Measurements from ENCODE around the gene DST. TPM values are rescaled to one million over a fixed set of nuclear protein-coding genes. Genes with fewer than 3 reads are reported as not detected.

DST gene
- total RNA-seq (56.2 TPM), polyA plus RNA-seq (311 TPM)
- long read RNA-seq, donor 1, partial matches to known transcripts, result 0 of 1 reads
- long read RNA-seq, donor 1, other reads (novel, unspliced or antisense), result 0 of 1 reads
- long read RNA-seq, donor 2, result 0 reads
- long read RNA-seq, donor 3, partial matches to known transcripts, result 0 of 3 reads
- long read RNA-seq, donor 3, other reads (novel, unspliced or antisense), result 0 of 3 reads
- long read RNA-seq, donor 4, partial matches to known transcripts, result 0 of 3 reads
- long read RNA-seq, donor 4, other reads (novel, unspliced or antisense), result 0 of 3 reads
- long read RNA-seq, donor 5, partial matches to known transcripts, result 0 of 4 reads
- long read RNA-seq, donor 5, other reads (novel, unspliced or antisense), result 0 of 4 reads
- long read RNA-seq, donor 6, partial matches to known transcripts, result 0 of 3 reads
- long read RNA-seq, donor 6, other reads (novel, unspliced or antisense), result 0 of 3 reads
- long read RNA-seq, donor 7, partial matches to known transcripts, result 0 of 1 reads
- long read RNA-seq, donor 7, other reads (novel, unspliced or antisense), result 0 of 1 reads
- long read RNA-seq, donor 8, partial matches to known transcripts, result 0 of 1 reads
- long read RNA-seq, donor 8, other reads (novel, unspliced or antisense), result 0 of 1 reads
- long read RNA-seq, donor 9, partial matches to known transcripts, result 0 of 1 reads
- long read RNA-seq, donor 9, other reads (novel, unspliced or antisense), result 0 of 1 reads
- long read RNA-seq, donor 10, partial matches to known transcripts, result 0 of 1 reads
- long read RNA-seq, donor 10, other reads (novel, unspliced or antisense), result 0 of 1 reads

DNA sequence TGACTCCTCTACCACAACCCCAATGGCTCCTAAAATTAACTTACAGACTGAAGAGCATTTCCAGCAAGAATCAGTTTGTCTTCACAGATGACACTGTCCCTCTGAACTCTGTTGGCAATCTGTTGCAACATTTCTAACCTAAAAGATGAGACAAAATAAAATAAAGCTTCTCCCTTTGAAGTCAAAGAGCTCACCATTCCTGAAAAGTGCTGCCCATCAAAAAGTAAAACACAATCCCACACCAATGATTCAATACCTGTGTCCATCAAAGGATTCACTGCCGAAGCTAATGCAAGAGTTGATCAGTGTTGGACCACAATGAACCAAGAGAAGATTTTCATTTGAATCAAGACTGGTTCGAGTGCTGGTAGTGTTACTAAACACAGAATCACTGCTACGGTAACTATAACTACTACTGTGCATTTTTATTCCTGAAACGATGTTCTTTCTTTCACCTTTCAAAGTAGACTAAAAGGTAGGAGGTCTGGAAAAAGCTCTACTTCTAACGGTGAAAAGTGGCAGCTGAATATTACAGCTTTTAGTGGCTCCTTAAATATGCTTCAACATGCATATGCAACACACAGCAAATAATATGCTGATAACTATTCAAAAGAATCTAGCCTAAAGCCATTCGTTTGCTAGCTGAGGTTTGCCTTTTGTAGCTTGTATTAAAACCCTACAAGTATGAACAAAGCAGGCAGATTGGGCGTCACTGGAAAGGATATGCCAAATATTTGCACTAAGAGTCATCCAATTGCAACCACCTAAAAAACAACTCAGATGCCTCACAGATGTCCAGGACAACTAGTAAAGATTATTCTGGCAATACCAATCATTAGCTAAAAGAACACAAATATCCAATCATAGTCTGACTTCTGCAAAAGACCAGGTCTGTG lies at the start of gene DST:
TSS of gene DST (minus strand) at position 524 of the 896 bp plus-strand sequence.
- no peaks in the 10 kb centered on the region for H3K4me1 ChIP-seq (ENCODE audit: control insufficient read depth in 2 of 2, insufficient read depth in 2 of 2, low read length in 2 of 2)
- H3K27ac ChIP-seq (ENCODE audit: low read depth in 1 of 2, low read length in 1 of 2), result peak within 1 kb of the TSS; percentile 31 to 42
- WGBS, result 95% methylated on average over 7 of the region's 7 CpGs
- DNase-seq (ENCODE audit: low read depth in 6 of 9, low spot score in 9 of 9), result no peak
- peak within 1 kb of the TSS in 1 of 2 donors; percentile 13 for H3K4me3 ChIP-seq (ENCODE audit: low read length in 2 of 2)
- H3K36me3 ChIP-seq (ENCODE audit: control insufficient read depth in 2 of 2, insufficient read depth in 2 of 2, low read length in 1 of 2), result no peaks in the 10 kb centered on the region
- no peaks in the 10 kb centered on the region for H3K27me3 ChIP-seq (ENCODE audit: control insufficient read depth in 2 of 2, insufficient read depth in 1 of 2, low read length in 1 of 2)
- H3K9me3 ChIP-seq (ENCODE audit: control insufficient read depth in 2 of 2, insufficient read depth in 1 of 2, low read length in 1 of 2), result no peaks in the 10 kb centered on the region

DNA sequence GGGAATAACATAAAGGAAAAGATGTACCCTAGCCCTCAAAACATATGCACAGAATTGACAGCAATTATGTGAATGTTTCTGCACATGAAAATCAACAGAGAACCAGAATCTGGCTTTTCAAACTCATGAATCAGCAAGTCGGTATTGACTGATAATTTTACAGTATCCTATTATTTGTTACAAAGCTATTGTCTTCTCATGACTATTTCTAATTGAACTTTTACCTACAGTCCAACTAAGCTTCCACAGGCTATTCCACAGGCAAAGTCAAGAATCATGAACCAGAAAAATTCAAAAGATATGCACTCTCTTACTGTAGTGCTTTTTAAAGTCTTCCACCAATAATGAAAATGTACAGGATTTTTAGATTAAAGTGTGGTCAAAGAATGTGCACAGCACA lies 49.1 kb upstream of the DST start:
- Histone ChIP-seq H3K27ac (ENCODE audit: low read depth in 1 of 2, low read length in 1 of 2) (no peak overlapping the region), H3K9me3 (ENCODE audit: control insufficient read depth in 2 of 2, insufficient read depth in 1 of 2, low read length in 1 of 2) (no peaks in the 10 kb centered on the region), H3K4me3 (ENCODE audit: low read length in 2 of 2) (no peak overlapping the region), H3K36me3 (ENCODE audit: control insufficient read depth in 2 of 2, insufficient read depth in 2 of 2, low read length in 1 of 2) (no peaks in the 10 kb centered on the region), H3K27me3 (ENCODE audit: control insufficient read depth in 2 of 2, insufficient read depth in 1 of 2, low read length in 1 of 2) (no peaks in the 10 kb centered on the region), H3K4me1 (ENCODE audit: control insufficient read depth in 2 of 2, insufficient read depth in 2 of 2, low read length in 2 of 2) (no peaks in the 10 kb centered on the region)
- 93% methylated on average over 1 of the region's 1 CpG for WGBS
- DNase-seq (ENCODE audit: low read depth in 6 of 9, low spot score in 9 of 9), result no peak

DNA sequence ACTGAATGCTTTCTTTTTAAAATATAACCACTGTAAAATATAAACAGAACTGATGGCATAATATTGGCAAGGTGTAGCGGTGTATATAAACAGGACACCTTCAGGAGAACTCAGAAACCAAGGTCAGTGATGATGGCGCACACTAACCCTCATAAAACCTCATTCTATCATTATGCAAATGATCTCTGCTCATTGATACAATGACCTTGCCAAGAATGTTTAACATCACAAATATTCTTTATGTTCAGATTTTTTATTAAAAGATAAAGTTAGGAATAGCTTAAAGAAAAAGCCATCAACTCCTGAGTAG lies 48.6 kb upstream of the DST start:
- DNase-seq (ENCODE audit: low read depth in 6 of 9, low spot score in 9 of 9), result no peak
- Histone ChIP-seq H3K36me3 (ENCODE audit: control insufficient read depth in 2 of 2, insufficient read depth in 2 of 2, low read length in 1 of 2) (no peaks in the 10 kb centered on the region), H3K9me3 (ENCODE audit: control insufficient read depth in 2 of 2, insufficient read depth in 1 of 2, low read length in 1 of 2) (no peaks in the 10 kb centered on the region), H3K4me3 (ENCODE audit: low read length in 2 of 2) (no peak overlapping the region), H3K27me3 (ENCODE audit: control insufficient read depth in 2 of 2, insufficient read depth in 1 of 2, low read length in 1 of 2) (no peaks in the 10 kb centered on the region), H3K27ac (ENCODE audit: low read depth in 1 of 2, low read length in 1 of 2) (no peak overlapping the region), H3K4me1 (ENCODE audit: control insufficient read depth in 2 of 2, insufficient read depth in 2 of 2, low read length in 2 of 2) (no peaks in the 10 kb centered on the region)
- WGBS, result 95% methylated on average over 2 of the region's 2 CpGs

- no peaks in the 10 kb centered on the region for H3K4me1 ChIP-seq (ENCODE audit: control insufficient read depth in 2 of 2, insufficient read depth in 2 of 2, low read length in 2 of 2)
- H3K9me3 ChIP-seq (ENCODE audit: control insufficient read depth in 2 of 2, insufficient read depth in 1 of 2, low read length in 1 of 2), result no peaks in the 10 kb centered on the region
- no peak overlapping the region for H3K4me3 ChIP-seq (ENCODE audit: low read length in 2 of 2)
- H3K36me3 ChIP-seq (ENCODE audit: control insufficient read depth in 2 of 2, insufficient read depth in 2 of 2, low read length in 1 of 2), result no peaks in the 10 kb centered on the region
- no peaks in the 10 kb centered on the region for H3K27me3 ChIP-seq (ENCODE audit: control insufficient read depth in 2 of 2, insufficient read depth in 1 of 2, low read length in 1 of 2)
- no peak overlapping the region for H3K27ac ChIP-seq (ENCODE audit: low read depth in 1 of 2, low read length in 1 of 2)
- DNase-seq (ENCODE audit: low read depth in 6 of 9, low spot score in 9 of 9), result no peak
- WGBS, result 97% methylated on average over 4 of the region's 4 CpGs
Measured at GRCh38 chr6:56690519-56691285, 48.0 kb upstream of the DST start.

DNA sequence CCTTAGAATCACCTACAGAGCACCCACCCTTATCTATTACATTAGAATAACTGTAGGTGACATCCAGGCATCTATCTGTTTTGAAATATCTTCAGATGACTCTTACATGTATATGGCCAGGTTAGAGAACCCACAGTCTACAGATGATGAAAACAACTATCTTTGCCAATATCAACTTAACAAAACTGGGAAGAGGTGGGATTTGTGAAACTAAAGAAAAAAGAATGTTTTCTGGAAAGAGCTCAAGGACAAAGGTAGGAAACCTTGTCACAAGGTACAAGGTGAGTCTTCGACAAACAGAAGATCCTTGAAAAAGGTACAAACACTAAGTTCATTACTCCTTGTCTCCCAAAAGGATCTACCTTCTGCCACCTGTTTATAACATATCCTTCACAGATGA lies 47.0 kb upstream of the DST start:
- WGBS, result 95% methylated on average over 1 of the region's 1 CpG
- Histone ChIP-seq H3K36me3 (ENCODE audit: control insufficient read depth in 2 of 2, insufficient read depth in 2 of 2, low read length in 1 of 2) (no peaks in the 10 kb centered on the region), H3K9me3 (ENCODE audit: control insufficient read depth in 2 of 2, insufficient read depth in 1 of 2, low read length in 1 of 2) (no peaks in the 10 kb centered on the region), H3K27me3 (ENCODE audit: control insufficient read depth in 2 of 2, insufficient read depth in 1 of 2, low read length in 1 of 2) (no peaks in the 10 kb centered on the region), H3K27ac (ENCODE audit: low read depth in 1 of 2, low read length in 1 of 2) (no peak overlapping the region), H3K4me1 (ENCODE audit: control insufficient read depth in 2 of 2, insufficient read depth in 2 of 2, low read length in 2 of 2) (no peaks in the 10 kb centered on the region), H3K4me3 (ENCODE audit: low read length in 2 of 2) (no peak overlapping the region)
- no peak for DNase-seq (ENCODE audit: low read depth in 6 of 9, low spot score in 9 of 9)

DNA sequence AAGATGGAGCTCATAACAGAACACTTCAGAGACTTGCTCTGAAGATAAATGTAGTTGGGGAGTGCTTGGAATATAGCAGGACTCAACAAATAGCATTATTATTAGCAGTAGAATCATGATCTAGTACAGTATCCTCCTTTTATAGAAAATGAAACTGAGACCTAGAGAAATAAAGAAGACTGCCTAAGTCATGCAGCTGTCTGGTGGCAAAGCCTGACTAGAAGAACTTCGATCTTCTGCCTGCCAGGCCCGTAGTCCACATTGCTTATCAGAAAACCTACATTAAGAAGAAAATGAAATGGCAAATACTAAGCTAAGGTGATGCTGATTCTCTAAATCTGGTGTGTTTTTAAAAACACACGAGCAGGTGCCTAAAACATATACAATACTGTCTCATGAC lies 46.4 kb upstream of the DST start:
- WGBS, result 69% methylated on average over 3 of the region's 3 CpGs
- Histone ChIP-seq H3K9me3 (ENCODE audit: control insufficient read depth in 2 of 2, insufficient read depth in 1 of 2, low read length in 1 of 2) (no peaks in the 10 kb centered on the region), H3K27ac (ENCODE audit: low read depth in 1 of 2, low read length in 1 of 2) (no peak overlapping the region), H3K36me3 (ENCODE audit: control insufficient read depth in 2 of 2, insufficient read depth in 2 of 2, low read length in 1 of 2) (no peaks in the 10 kb centered on the region), H3K27me3 (ENCODE audit: control insufficient read depth in 2 of 2, insufficient read depth in 1 of 2, low read length in 1 of 2) (no peaks in the 10 kb centered on the region), H3K4me3 (ENCODE audit: low read length in 2 of 2) (no peak overlapping the region), H3K4me1 (ENCODE audit: control insufficient read depth in 2 of 2, insufficient read depth in 2 of 2, low read length in 2 of 2) (no peaks in the 10 kb centered on the region)
- DNase-seq (ENCODE audit: low read depth in 6 of 9, low spot score in 9 of 9), result no peak

- Histone ChIP-seq H3K27me3 (ENCODE audit: control insufficient read depth in 2 of 2, insufficient read depth in 1 of 2, low read length in 1 of 2) (no peaks in the 10 kb centered on the region), H3K4me1 (ENCODE audit: control insufficient read depth in 2 of 2, insufficient read depth in 2 of 2, low read length in 2 of 2) (no peaks in the 10 kb centered on the region), H3K4me3 (ENCODE audit: low read length in 2 of 2) (no peak overlapping the region), H3K9me3 (ENCODE audit: control insufficient read depth in 2 of 2, insufficient read depth in 1 of 2, low read length in 1 of 2) (no peaks in the 10 kb centered on the region), H3K36me3 (ENCODE audit: control insufficient read depth in 2 of 2, insufficient read depth in 2 of 2, low read length in 1 of 2) (no peaks in the 10 kb centered on the region), H3K27ac (ENCODE audit: low read depth in 1 of 2, low read length in 1 of 2) (no peak overlapping the region)
- DNase-seq (ENCODE audit: low read depth in 6 of 9, low spot score in 9 of 9), result no peak
- WGBS, result 95% methylated on average over 2 of the region's 2 CpGs
Measured at GRCh38 chr6:56688521-56688920, 45.8 kb upstream of the DST start.

GRCh38 chr6:56687551-56687950 lies 44.9 kb upstream of the DST start:
- 95% methylated on average over 1 of the region's 1 CpG for WGBS
- Histone ChIP-seq H3K27me3 (ENCODE audit: control insufficient read depth in 2 of 2, insufficient read depth in 1 of 2, low read length in 1 of 2) (no peaks in the 10 kb centered on the region), H3K9me3 (ENCODE audit: control insufficient read depth in 2 of 2, insufficient read depth in 1 of 2, low read length in 1 of 2) (no peaks in the 10 kb centered on the region), H3K4me1 (ENCODE audit: control insufficient read depth in 2 of 2, insufficient read depth in 2 of 2, low read length in 2 of 2) (no peaks in the 10 kb centered on the region), H3K27ac (ENCODE audit: low read depth in 1 of 2, low read length in 1 of 2) (no peak overlapping the region), H3K36me3 (ENCODE audit: control insufficient read depth in 2 of 2, insufficient read depth in 2 of 2, low read length in 1 of 2) (no peaks in the 10 kb centered on the region), H3K4me3 (ENCODE audit: low read length in 2 of 2) (no peak overlapping the region)
- DNase-seq (ENCODE audit: low read depth in 6 of 9, low spot score in 9 of 9), result no peak
